ENCODE data around the gene SIGMAR1.

- TF ChIP-seq, protein P1, sequence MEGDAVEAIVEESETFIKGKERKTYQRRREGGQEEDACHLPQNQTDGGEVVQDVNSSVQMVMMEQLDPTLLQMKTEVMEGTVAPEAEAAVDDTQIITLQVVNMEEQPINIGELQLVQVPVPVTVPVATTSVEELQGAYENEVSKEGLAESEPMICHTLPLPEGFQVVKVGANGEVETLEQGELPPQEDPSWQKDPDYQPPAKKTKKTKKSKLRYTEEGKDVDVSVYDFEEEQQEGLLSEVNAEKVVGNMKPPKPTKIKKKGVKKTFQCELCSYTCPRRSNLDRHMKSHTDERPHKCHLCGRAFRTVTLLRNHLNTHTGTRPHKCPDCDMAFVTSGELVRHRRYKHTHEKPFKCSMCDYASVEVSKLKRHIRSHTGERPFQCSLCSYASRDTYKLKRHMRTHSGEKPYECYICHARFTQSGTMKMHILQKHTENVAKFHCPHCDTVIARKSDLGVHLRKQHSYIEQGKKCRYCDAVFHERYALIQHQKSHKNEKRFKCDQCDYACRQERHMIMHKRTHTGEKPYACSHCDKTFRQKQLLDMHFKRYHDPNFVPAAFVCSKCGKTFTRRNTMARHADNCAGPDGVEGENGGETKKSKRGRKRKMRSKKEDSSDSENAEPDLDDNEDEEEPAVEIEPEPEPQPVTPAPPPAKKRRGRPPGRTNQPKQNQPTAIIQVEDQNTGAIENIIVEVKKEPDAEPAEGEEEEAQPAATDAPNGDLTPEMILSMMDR (IDR thresholded peaks at IDR 0.05; ENCODE audit: insufficient read depth, low read depth, low read length): no peak
- TF ChIP-seq EZH2 (IDR thresholded peaks at IDR 0.05; ENCODE audit: insufficient read depth, low read length): no peak
Measured at GRCh38 chr9:34637356-34638137, at the start of gene SIGMAR1.

All from astrocyte (in vitro differentiated cells and primary cell).